ENCODE measurements around the gene SSRP1.

GRCh38 chr11:57359396-57359795 is 23.7 kb upstream of the SSRP1 start:
- TF ChIP-seq CTCF (IDR thresholded peaks at IDR 0.05): no peak
- TF ChIP-seq EP300 (IDR thresholded peaks at IDR 0.05): no peak

Measured in tibial nerve (tissue), 4 donors.